CD4-positive, alpha-beta T cell treated with Interleukin-6 for 4 hours (primary cell): Measurements from ENCODE around the gene FCGR3A.

Experiments
- DNase-seq: peaks from one replicate; pipeline ENCODE4 v3.0.0-alpha.2; 2020; ENCODE audit warnings: mixed read lengths

Gene FCGR3A

GRCh38 chr1:161499099-161500039 is 50.2 kb downstream of the FCGR3A start:
- no peak for DNase-seq

GRCh38 chr1:161498646-161499045 is 51.0 kb downstream of the FCGR3A start:
- DNase-seq, result no peak

- no peak for DNase-seq
These were observed 51.7 kb downstream of the FCGR3A start for GRCh38 chr1:161497961-161498360.

GRCh38 chr1:161495490-161495889 is 54.1 kb downstream of the FCGR3A start:
- DNase-seq, result no peak

- no peak for DNase-seq
These were observed 55.4 kb downstream of the FCGR3A start for GRCh38 chr1:161494091-161494735.

GRCh38 chr1:161492827-161493226 is 56.8 kb downstream of the FCGR3A start:
- no peak for DNase-seq
